MM.1S (cell line): ENCODE results near the gene DUSP14.

ENCODE experiments used
- DNase-seq: peaks from one replicate; pipeline ENCODE4 v3.0.0-alpha.2; 2015
- H2AFZ ChIP-seq: fragments of 300-600 bp; sonication (generic); 2 replicates; pipeline ENCODE4 v1.6.0; 2016; ENCODE audit warnings: antibody characterized with exemption, low read length
- H3F3A ChIP-seq: fragments of 300-600 bp; sonication (generic); 2 replicates; pipeline ENCODE4 v1.6.1; 2016; ENCODE audit warnings: mild to moderate bottlenecking, antibody characterized with exemption, low read length, moderate library complexity, mixed read lengths; ENCODE audit not compliant: insufficient read depth
- H3K27ac ChIP-seq: fragments of 300-600 bp; sonication (generic); 2 replicates; pipeline ENCODE4 v1.5.1; 2016; ENCODE audit warnings: mild to moderate bottlenecking, low read length
- H3K27me3 ChIP-seq: fragments of 300-600 bp; sonication (generic); replicated peaks from 2 replicates; pipeline ENCODE4 v1.6.0; 2016; ENCODE audit warnings: low read length; ENCODE audit not compliant: insufficient read depth
- H3K36me3 ChIP-seq: fragments of 300-600 bp; sonication (generic); replicated peaks from 2 replicates; pipeline ENCODE4 v1.6.1; 2016; ENCODE audit warnings: mild to moderate bottlenecking, low read length, mixed read lengths; ENCODE audit not compliant: insufficient read depth
- H3K4me1 ChIP-seq: fragments of 300-600 bp; sonication (generic); 2 replicates; pipeline ENCODE4 v1.6.1; 2016; ENCODE audit warnings: low read length, mixed read lengths
- H3K4me2 ChIP-seq: fragments of 300-600 bp; sonication (generic); 2 replicates; pipeline ENCODE4 v1.6.0; 2016; ENCODE audit warnings: low read depth, low read length
- H3K4me3 ChIP-seq: fragments of 300-600 bp; sonication (generic); 2 replicates; pipeline ENCODE4 v1.5.1; 2016; ENCODE audit warnings: low read length, mixed read lengths
- H3K79me2 ChIP-seq: fragments of 300-600 bp; sonication (generic); 2 replicates; pipeline ENCODE4 v1.6.1; 2016; ENCODE audit warnings: mixed run types, low read length, mixed read lengths
- H3K9ac ChIP-seq: fragments of 300-600 bp; sonication (generic); 2 replicates; pipeline ENCODE4 v1.6.1; 2016; ENCODE audit warnings: low read length, mixed read lengths
- H3K9me2 ChIP-seq: fragments of 300-600 bp; sonication (generic); replicated peaks from 2 replicates; pipeline ENCODE4 v1.6.1; 2016; ENCODE audit warnings: mild to moderate bottlenecking, low read length, mixed read lengths; ENCODE audit not compliant: insufficient read depth
- H3K9me3 ChIP-seq: fragments of 300-600 bp; sonication (generic); replicated peaks from 2 replicates; pipeline ENCODE4 v1.6.1; 2016; ENCODE audit warnings: mild to moderate bottlenecking, low read length, mixed read lengths; ENCODE audit not compliant: insufficient read depth
- H4K20me1 ChIP-seq: fragments of 300-600 bp; sonication (generic); 2 replicates; pipeline ENCODE4 v1.6.1; 2016; ENCODE audit warnings: mild to moderate bottlenecking, low read length, moderate library complexity, mixed read lengths; ENCODE audit not compliant: insufficient read depth
- CTCF ChIP-seq: fragments of 300-600 bp; sonication (generic); IDR thresholded peaks from 2 replicates; pipeline ENCODE4 v1.5.1; 2016; ENCODE audit warnings: antibody characterized with exemption, low read length, mixed read lengths
- EZH2 ChIP-seq: fragments of 300-600 bp; sonication (generic); optimal IDR thresholded peaks from 2 replicates; pipeline ENCODE3; 2017; ENCODE audit warnings: low read depth, mild to moderate bottlenecking, antibody characterized with exemption, low read length, mixed read lengths
- EZH2phosphoT487 ChIP-seq: fragments of 300-600 bp; sonication (generic); IDR thresholded peaks from 2 replicates; pipeline ENCODE4 v1.6.1; 2018; ENCODE audit warnings: antibody characterized with exemption, low read length

DUSP14 gene

GRCh38 chr17:37494401-37494831 is 4.7 kb downstream of the DUSP14 start:
- Histone ChIP-seq H4K20me1 (no peaks in the 10 kb centered on the region), H3K9me2 (no peaks in the 10 kb centered on the region), H3K9me3 (no peaks in the 10 kb centered on the region), H3K4me3 (no peak overlapping the region), H3K4me1 (0 out of 2 replicates have a peak, but pooled peaks cover 4% of the 10 kb centered on the region), H2AFZ (no peak overlapping the region), H3F3A (peaks cover 6% of the 10 kb centered on the region), H3K79me2 (peaks cover 74% of the 10 kb centered on the region), H3K27me3 (no peaks in the 10 kb centered on the region), H3K36me3 (no peaks in the 10 kb centered on the region), H3K9ac (no peak overlapping the region), H3K4me2 (no peak overlapping the region), H3K27ac (no peak overlapping the region)
- no peak for DNase-seq
- no peak for TF ChIP-seq EZH2

DNA sequence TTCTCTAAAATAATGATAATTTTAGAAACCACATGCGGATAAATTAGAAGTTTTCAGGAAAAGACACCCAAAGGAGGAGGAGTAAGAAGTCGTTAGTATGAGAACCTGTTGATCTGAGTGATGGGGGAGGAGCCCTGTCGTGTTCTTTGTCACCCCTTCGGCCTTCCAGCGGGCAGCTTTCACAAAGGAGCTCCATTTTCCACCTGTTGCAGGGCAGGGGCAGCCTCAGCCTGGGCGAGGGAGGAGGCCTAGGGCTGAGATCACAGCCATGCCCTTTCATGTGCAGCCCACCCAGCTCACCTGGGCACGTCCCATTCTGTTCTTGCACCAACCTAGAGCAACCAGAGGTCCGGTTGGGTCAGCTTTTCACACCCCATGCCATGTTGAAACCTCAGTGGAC is 5.3 kb downstream of the DUSP14 start:
- Histone ChIP-seq H3K36me3 (no peaks in the 10 kb centered on the region), H4K20me1 (no peaks in the 10 kb centered on the region), H2AFZ (no peak overlapping the region), H3K9me2 (no peaks in the 10 kb centered on the region), H3F3A (peaks cover 6% of the 10 kb centered on the region; the same call in 1 of the 2 replicates), H3K27ac (no peak overlapping the region), H3K9me3 (no peaks in the 10 kb centered on the region), H3K4me1 (0 out of 2 replicates have a peak, but pooled peaks cover 4% of the 10 kb centered on the region), H3K9ac (no peak overlapping the region), H3K27me3 (no peaks in the 10 kb centered on the region), H3K79me2 (peaks cover 77% of the 10 kb centered on the region), H3K4me2 (no peak overlapping the region), H3K4me3 (no peak overlapping the region)
- DNase-seq = no peak
- no peak for TF ChIP-seq EZH2
- no peak for TF ChIP-seq CTCF
- no peak for TF ChIP-seq EZH2phosphoT487

DNA sequence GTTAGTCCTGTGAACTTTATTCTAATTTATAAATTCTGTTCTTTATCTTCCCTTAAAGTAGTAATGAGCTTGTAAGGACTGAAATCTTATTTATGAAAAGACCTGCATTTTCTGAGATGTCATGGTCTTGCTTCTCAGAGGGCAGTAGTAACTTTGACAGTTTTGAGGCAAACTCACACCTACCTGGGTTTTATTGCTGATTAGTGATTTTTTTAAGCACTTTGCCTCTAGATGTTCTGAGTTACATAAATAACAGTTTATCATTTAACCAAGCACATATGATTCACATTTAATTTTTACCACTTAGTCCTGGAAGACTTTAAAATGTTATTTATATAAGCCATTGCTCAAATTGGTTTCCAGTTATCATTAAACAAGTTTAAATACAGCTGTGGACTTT is 10.7 kb downstream of the DUSP14 start:
- Histone ChIP-seq H3K4me3 (no peak overlapping the region), H3K27ac (no peak overlapping the region), H2AFZ (no peak overlapping the region), H3K4me1 (no peaks in the 10 kb centered on the region), H3K27me3 (no peaks in the 10 kb centered on the region), H3K4me2 (no peak overlapping the region), H4K20me1 (no peaks in the 10 kb centered on the region), H3K9me2 (no peaks in the 10 kb centered on the region), H3K79me2 (peaks cover 72% of the 10 kb centered on the region), H3F3A (no peaks in the 10 kb centered on the region), H3K9ac (no peak overlapping the region), H3K36me3 (no peaks in the 10 kb centered on the region), H3K9me3 (no peaks in the 10 kb centered on the region)
- TF ChIP-seq EZH2 = no peak
- TF ChIP-seq CTCF = no peak
- no peak for TF ChIP-seq EZH2phosphoT487
- no peak for DNase-seq

GRCh38 chr17:37502009-37502936 is 12.6 kb downstream of the DUSP14 start:
- Histone ChIP-seq H3K9ac (no peak overlapping the region), H3K27me3 (no peaks in the 10 kb centered on the region), H2AFZ (no peak overlapping the region), H3F3A (no peaks in the 10 kb centered on the region), H3K27ac (no peak overlapping the region), H4K20me1 (no peaks in the 10 kb centered on the region), H3K4me1 (no peaks in the 10 kb centered on the region), H3K9me2 (no peaks in the 10 kb centered on the region), H3K79me2 (peaks cover 79% of the 10 kb centered on the region), H3K36me3 (no peaks in the 10 kb centered on the region), H3K4me3 (no peak overlapping the region), H3K4me2 (no peak overlapping the region), H3K9me3 (no peaks in the 10 kb centered on the region)
- DNase-seq = no peak
- TF ChIP-seq CTCF (no peak), EZH2 (no peak), EZH2phosphoT487 (no peak)
